GM18526 (cell line): ENCODE results near the gene MADCAM1.

Experiments
- POLR2A ChIP-seq: IDR thresholded peaks from 3 replicates; pipeline ENCODE4 v1.6.1; 2011; ENCODE audit not compliant: insufficient read length; ENCODE audit errors: extremely low read depth

Gene MADCAM1

GRCh38 chr19:496112-496665 lies at the start of gene MADCAM1:
MADCAM1 (plus strand) TSS chr19:496486; CDS start chr19:496500, 14 bp downstream.
- TF ChIP-seq POLR2A = no peak

- TF ChIP-seq POLR2A = no peak
These were observed 49.2 kb upstream of the MADCAM1 start for GRCh38 chr19:447064-447426.

GRCh38 chr19:447816-448560 lies 48.3 kb upstream of the MADCAM1 start:
- no peak for TF ChIP-seq POLR2A

- no peak for TF ChIP-seq POLR2A
These were observed 46.4 kb upstream of the MADCAM1 start for GRCh38 chr19:449916-450315.

- no peak for TF ChIP-seq POLR2A
These were observed 43.5 kb upstream of the MADCAM1 start for GRCh38 chr19:452829-453228.

- TF ChIP-seq POLR2A = no peak
These were observed 42.7 kb upstream of the MADCAM1 start for GRCh38 chr19:453606-454005.

- TF ChIP-seq POLR2A = no peak
These were observed 41.1 kb upstream of the MADCAM1 start for GRCh38 chr19:455031-455705.

GRCh38 chr19:455851-456546 lies 40.3 kb upstream of the MADCAM1 start:
- TF ChIP-seq POLR2A = no peak

- TF ChIP-seq POLR2A = no peak
These were observed 39.7 kb upstream of the MADCAM1 start for GRCh38 chr19:456547-457110.

GRCh38 chr19:457636-458035 lies 38.6 kb upstream of the MADCAM1 start:
- TF ChIP-seq POLR2A = no peak

- TF ChIP-seq POLR2A = no peak
These were observed 37.9 kb upstream of the MADCAM1 start for GRCh38 chr19:458091-459042.

GRCh38 chr19:459724-460511 lies 36.4 kb upstream of the MADCAM1 start:
- no peak for TF ChIP-seq POLR2A

- TF ChIP-seq POLR2A = no peak
These were observed 35.2 kb upstream of the MADCAM1 start, which contains the start of gene SHC2 for GRCh38 chr19:460877-461720. SHC2 (minus strand) TSS chr19:461033; CDS start chr19:460996, 37 bp downstream.
